HG03103 (cell line): Measurements from ENCODE around the gene NYAP1.
"Not testable (repeated sequence)": the region's sequence is repeated elsewhere in the genome, so short reads cannot be mapped to it uniquely, and the experiment has no call there.

Experiments
- ATAC-seq: cut with Tn5 transposase; IDR thresholded peaks from one replicate; pipeline ENCODE4 v1.9.1; 2021; ENCODE audit warnings: low read depth; ENCODE audit not compliant: unreplicated experiment

NYAP1 gene

DNA sequence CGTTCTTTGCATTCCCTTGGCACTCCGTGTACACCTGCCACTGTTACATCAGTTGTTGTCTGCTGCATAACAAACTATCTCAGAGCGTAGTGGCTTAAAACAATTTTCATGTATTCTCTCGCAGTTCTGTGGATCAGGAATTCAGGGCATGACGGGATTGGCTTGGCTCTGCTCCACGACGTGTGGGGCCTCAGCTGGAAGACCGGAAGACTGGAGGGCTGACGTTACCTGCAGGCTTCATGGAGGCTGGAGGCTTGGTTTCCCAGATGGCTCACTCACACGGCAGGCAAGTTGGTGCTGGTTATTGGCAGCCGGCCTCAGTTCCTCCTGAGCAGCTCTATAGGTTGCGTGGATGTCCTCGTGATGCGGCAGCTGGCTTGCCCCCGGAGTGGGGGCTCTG, 25.5 kb downstream of the NYAP1 start:
- no peak for ATAC-seq

DNA sequence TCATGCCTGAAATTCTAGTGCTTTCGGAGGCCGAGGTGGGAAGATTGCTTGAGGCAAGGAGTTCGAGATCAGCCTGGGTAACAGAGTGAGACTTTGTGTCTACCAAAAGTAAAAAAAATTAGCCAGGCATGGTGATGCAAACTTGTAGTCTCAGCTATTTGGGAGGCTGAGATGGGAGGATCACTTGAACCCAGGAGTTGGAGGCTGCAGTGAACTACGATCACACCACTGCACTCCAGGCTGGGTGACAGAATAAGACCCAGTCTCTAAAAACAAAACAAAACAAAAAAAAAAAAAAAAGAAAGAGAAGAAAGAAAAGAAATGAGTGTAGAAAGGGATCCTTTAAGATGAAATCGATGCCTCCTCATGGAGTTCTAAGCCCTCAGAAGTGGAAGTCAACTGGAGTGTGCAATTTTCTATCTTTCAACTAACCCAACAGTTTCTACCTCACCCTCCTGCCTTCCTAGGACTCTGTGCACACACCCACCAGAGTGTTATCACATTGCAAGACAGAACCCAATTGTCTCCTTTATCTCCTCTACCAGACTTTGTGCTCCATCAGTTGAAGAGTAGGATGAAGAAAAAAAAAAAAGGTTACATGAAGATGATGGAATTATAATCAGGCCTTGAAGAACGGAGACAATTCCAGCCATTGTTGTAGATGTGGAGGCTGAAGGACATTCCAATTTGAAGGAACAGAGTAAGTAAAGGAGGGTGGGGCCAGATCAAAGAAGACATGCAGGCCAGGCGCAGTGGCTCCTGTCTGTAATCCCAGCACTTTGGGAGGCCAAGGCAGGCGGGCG, 26.9 kb downstream of the NYAP1 start:
- no peak for ATAC-seq

- ATAC-seq = no peak
These were observed 29.6 kb downstream of the NYAP1 start for GRCh38 chr7:100513212-100513810.

DNA sequence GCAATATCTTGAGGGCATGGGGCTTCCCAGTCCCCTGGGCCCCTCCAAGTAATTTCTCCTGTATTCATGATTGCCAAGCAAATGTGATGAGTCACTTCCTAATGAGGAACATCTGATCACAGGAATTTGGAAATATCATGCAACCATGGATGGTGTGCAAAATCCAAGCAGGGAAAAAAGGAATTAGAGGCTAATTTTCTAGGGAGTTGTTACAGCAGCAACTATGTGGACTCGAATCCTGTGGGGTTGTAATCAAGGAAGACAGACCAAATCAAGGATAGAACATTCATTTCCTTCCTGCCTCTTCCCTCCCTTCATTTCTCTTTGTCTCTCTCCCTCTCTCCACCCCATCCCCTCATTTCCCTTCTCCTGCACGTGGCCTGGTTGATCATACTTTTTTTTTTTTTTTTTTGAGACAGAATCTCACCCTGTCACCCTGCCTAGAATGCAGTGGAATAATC, 31.4 kb downstream of the NYAP1 start:
- ATAC-seq = no peak

DNA sequence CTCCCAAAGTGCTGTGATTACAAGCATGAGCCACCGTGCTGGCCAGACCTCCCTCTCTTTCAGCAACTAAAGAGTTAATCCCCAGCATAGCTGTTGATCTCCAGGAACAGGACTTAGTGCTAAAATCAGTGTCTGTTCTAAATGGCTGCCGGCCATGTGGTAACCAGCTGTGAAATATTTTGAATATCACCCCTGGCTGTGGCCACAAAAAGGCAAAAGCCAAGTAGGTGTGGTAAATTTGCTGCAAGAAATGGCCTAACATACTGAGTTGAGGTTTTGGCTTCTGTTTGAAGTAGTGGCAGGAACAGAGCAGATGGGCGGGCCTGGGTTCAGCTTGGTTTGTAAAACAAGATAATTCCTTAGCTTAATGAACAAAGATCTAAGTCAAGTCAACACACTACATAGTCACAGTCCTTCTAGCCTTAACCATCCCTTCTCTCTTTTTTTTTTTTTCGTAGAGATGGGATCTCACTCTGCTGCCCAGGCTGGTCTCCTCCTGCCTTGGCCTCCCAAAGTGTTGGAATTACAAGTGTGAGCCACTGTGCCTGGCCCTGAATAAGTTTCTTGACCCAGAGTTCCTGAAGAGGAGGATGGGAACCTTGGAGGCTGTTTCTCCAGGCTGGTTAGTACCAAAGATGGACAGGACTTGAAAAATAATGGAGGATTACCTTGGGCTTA, 32.5 kb downstream of the NYAP1 start:
- no peak for ATAC-seq

DNA sequence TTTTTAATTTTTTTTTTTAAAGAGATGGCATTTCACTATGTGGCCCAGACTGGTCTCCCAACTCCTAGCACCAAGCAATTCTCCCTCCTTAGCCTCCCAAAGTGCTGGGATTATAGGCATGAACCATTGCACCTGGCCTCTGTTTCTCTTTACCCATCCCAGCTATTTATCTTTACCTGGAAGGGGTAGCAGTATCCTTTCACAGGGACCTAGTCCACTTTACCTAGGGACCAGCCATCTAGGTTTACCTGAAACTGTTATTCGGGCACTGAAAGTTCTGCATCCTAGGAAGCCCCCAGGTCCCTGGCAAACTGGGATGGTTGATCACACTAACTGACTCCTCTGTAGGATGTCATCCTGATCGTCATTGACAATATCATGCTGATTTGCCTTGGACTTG, 33.6 kb downstream of the NYAP1 start:
- no peak for ATAC-seq

DNA sequence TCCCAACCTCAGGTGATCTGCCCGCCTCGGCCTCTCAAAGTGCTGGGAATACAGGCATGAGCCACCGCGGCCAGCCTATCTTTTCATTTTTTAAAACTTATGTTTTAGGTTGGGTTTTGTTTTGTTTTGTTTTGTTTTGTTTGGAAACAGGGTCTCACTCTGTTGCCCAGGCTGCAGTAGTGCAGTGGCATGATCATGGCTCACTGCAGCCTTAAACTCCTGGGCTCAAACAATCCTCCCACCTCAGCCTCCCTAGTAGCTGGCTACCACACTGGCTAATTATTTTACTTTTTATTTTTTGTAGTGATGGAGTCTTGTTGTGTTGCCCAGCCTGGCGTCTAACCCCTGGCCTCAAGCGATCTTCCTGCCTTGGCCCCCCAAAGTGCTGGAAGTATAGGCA, 35.9 kb downstream of the NYAP1 start:
- ATAC-seq = no peak

DNA sequence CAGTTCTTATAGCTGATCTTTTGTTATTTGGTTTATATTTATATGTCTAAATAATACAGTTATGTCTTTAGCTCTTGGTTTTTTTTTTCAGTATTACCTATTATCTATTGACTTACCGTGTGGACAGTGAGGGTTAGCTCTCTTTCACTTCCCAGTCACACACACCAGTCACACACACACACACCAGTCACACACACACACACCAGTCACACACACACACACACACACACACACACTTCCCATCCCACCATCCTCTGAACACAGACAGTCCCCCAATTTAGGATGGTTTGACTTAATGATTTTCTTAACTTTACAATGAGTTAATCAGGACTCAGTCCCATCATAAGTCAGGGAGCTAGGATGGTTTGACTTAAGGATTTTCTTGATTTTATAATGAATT, 36.4 kb downstream of the NYAP1 start:
- ATAC-seq = no peak

DNA sequence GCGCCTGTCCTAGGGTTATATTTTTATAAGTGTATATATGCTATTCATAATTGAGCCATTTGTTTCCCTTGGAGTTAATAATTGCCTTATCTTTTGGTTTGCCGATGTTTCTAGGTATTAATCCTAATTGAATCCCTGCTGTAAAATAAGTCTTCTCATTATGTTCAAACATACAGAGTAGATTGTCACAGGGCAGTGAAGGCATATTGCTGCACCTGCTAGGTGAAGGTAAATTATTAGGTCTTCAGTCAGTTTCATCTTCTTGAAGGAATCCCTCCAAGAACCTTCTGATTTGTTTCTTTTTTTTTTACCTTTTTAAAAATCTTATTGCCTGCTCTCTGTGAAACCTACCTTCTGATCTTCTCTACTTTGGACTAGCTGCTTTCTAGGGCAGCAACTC, 37.3 kb downstream of the NYAP1 start:
- ATAC-seq = no peak

GRCh38 chr7:100521909-100522593, 38.3 kb downstream of the NYAP1 start:
- ATAC-seq = not testable (repeated sequence)

DNA sequence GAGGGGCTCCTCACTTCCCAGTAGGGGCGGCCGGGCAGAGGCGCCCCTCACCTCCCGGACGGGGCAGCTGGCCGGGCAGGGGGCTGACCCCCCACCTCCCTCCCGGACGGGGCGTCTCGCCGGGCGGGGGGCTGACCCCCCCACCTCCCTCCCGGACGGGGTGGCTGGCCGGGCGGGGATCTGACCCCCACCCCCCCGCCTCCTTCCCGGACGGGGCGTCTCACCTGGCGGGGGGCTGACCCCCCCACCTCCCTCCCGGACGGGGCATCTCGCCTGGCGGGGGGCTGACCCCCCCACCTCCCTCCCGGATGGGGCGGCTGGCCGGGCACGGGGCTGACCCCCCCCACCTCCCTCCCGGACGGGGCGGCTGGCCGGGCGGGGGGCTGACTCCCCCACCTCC, 39.5 kb downstream of the NYAP1 start:
- ATAC-seq = not testable (repeated sequence)

DNA sequence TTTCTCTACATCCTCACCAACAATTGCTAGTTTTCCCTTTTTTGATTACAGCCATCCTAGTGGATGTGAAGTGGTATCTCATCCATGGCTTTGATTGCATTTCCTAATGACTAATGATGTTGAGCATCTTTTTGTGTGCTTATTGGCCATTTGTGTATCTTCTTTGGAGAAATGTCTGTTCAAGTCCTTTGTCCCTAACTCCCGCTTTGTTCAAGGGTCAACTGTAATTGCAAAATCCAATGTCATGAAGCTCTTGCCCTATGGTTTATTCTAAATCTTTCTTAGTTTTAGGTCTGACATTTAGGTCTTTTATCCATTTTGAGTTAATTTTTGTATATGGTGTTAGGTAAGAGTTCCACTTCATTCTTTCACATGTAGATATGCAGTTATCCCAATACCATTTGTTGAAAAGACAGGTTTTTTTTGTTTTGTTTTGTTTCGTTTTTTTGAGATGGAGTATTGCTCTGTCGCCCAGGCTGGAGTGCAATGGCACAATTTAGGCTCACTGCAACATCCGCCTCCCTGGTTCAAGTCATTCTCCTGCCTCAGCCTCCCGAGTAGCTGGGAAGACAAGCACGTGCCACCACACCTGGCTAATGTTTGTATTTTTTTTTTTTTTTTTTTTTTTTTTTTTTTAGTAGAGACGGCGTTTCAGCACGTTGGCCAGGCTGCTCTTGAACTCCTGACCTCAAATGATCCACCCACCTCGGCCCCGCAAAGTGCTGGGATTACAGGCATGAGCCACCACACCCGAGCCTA, 44.6 kb downstream of the NYAP1 start:
- not testable (repeated sequence) for ATAC-seq

- ATAC-seq = no peak
These were observed 48.7 kb downstream of the NYAP1 start for GRCh38 chr7:100532165-100533022.

DNA sequence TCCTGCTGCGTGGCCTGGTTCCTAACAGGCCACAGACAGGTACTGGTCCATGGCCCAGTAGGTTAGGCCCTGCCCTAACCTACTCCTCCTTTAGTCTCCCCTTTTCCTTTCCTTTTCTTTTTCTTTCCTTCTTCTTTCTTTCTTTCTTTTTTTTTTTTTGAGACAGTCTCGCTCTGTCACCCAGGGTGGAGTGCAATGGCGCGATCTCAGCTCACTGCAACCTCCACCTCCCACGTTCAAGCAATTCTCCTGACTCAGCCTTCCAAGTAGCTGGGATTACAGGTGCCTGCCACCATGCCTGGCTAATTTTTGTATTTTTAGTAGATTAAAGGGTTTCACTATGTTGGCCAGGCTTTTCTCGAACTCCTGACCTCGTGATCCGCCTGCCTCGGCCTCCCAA, 52.3 kb downstream of the NYAP1 start:
- ATAC-seq = not testable (repeated sequence)

- ATAC-seq = not testable (repeated sequence)
These were observed 53.0 kb downstream of the NYAP1 start for GRCh38 chr7:100536695-100537094.

DNA sequence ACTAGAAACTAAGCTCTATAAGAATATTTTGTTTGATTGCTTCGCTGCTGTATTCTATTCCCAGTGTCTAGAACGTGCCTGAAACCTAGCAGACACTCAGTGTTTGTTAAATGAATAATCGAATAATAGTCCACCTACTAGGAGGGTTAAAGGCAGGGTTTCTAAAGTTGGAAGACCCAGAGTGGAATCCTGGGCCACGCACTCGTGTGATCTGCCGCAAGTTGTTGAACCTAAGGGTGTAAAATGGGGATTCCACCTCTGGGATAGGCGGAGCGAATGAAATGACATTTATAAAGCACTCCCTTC, 54.6 kb downstream of the NYAP1 start:
- ATAC-seq = no peak

GRCh38 chr7:100538654-100539435, 55.1 kb downstream of the NYAP1 start, which contains the start of gene AGFG2:
AGFG2 (plus strand) TSS chr7:100539203; CDS start chr7:100539347, 144 bp downstream.
- ATAC-seq = peak; percentile 92

- no peak for ATAC-seq
These were observed 55.8 kb downstream of the NYAP1 start for GRCh38 chr7:100539436-100540006.
